ENCODE data around the gene CYP4F22.

GRCh38 chr19:15532779-15533521 is 24.6 kb downstream of the CYP4F22 start:
- TF ChIP-seq, protein P1, sequence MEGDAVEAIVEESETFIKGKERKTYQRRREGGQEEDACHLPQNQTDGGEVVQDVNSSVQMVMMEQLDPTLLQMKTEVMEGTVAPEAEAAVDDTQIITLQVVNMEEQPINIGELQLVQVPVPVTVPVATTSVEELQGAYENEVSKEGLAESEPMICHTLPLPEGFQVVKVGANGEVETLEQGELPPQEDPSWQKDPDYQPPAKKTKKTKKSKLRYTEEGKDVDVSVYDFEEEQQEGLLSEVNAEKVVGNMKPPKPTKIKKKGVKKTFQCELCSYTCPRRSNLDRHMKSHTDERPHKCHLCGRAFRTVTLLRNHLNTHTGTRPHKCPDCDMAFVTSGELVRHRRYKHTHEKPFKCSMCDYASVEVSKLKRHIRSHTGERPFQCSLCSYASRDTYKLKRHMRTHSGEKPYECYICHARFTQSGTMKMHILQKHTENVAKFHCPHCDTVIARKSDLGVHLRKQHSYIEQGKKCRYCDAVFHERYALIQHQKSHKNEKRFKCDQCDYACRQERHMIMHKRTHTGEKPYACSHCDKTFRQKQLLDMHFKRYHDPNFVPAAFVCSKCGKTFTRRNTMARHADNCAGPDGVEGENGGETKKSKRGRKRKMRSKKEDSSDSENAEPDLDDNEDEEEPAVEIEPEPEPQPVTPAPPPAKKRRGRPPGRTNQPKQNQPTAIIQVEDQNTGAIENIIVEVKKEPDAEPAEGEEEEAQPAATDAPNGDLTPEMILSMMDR (IDR thresholded peaks at IDR 0.05; ENCODE audit: low read length), result no peak
- TF ChIP-seq EZH2 (IDR thresholded peaks at IDR 0.05; ENCODE audit: borderline replicate concordance, low read length), result no peak
